Measurements from ENCODE around the gene CHMP2B.

GRCh38 chr3:87276484-87276883, 49.4 kb downstream of the CHMP2B start, which contains the start of gene POU1F1:
- TF ChIP-seq EZH2 (IDR thresholded peaks at IDR 0.05; ENCODE audit: low read length, missing control alignments) = no peak
- TF ChIP-seq, protein P1, sequence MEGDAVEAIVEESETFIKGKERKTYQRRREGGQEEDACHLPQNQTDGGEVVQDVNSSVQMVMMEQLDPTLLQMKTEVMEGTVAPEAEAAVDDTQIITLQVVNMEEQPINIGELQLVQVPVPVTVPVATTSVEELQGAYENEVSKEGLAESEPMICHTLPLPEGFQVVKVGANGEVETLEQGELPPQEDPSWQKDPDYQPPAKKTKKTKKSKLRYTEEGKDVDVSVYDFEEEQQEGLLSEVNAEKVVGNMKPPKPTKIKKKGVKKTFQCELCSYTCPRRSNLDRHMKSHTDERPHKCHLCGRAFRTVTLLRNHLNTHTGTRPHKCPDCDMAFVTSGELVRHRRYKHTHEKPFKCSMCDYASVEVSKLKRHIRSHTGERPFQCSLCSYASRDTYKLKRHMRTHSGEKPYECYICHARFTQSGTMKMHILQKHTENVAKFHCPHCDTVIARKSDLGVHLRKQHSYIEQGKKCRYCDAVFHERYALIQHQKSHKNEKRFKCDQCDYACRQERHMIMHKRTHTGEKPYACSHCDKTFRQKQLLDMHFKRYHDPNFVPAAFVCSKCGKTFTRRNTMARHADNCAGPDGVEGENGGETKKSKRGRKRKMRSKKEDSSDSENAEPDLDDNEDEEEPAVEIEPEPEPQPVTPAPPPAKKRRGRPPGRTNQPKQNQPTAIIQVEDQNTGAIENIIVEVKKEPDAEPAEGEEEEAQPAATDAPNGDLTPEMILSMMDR (conservative IDR thresholded peaks at IDR 0.05 in 1 of 2, IDR thresholded peaks at IDR 0.05 in 1 of 2; ENCODE audit: low read depth in 1 of 2, low read length in 2 of 2) = no peak
